DOHH2 (cell line): ENCODE data around the gene CDC42BPA.

Source experiments
- EZH2phosphoT487 ChIP-seq: fragments of 200-600 bp; sonication (generic); IDR thresholded peaks from 2 replicates; pipeline ENCODE4 v1.6.1; 2017; ENCODE audit warnings: borderline replicate concordance, mild to moderate bottlenecking, antibody characterized with exemption, low read length, moderate library complexity, mixed read lengths
- TF ChIP-seq, protein P1 (sequence below): fragments of 200-600 bp; sonication (generic); IDR thresholded peaks from one replicate; pipeline ENCODE4 v1.5.1; 2014; ENCODE audit warnings: antibody characterized with exemption, mild to moderate bottlenecking, low read depth, low read length; ENCODE audit not compliant: poor library complexity, severe bottlenecking

DNA sequence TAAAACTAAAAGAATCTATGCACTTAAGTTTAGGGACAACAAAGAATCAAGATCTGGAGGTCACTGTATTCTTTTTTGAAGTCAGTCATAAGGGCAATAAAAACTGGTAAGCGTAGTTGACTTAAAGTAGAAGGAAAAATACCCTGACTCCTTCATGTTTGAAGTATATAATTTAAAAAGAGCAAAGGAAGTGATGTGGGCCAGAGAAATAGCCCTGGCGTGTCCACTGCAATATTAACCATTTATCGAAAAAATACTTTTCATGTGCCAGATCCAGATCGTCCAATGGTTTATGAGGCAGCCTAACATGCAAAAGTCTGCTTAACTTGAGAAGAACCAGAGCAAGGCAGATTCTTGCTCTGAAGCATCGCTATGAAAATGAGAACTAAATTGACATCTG is 216.2 kb downstream of the CDC42BPA start:
- TF ChIP-seq, protein P1, sequence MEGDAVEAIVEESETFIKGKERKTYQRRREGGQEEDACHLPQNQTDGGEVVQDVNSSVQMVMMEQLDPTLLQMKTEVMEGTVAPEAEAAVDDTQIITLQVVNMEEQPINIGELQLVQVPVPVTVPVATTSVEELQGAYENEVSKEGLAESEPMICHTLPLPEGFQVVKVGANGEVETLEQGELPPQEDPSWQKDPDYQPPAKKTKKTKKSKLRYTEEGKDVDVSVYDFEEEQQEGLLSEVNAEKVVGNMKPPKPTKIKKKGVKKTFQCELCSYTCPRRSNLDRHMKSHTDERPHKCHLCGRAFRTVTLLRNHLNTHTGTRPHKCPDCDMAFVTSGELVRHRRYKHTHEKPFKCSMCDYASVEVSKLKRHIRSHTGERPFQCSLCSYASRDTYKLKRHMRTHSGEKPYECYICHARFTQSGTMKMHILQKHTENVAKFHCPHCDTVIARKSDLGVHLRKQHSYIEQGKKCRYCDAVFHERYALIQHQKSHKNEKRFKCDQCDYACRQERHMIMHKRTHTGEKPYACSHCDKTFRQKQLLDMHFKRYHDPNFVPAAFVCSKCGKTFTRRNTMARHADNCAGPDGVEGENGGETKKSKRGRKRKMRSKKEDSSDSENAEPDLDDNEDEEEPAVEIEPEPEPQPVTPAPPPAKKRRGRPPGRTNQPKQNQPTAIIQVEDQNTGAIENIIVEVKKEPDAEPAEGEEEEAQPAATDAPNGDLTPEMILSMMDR, result no peak
- no peak for TF ChIP-seq EZH2phosphoT487
